Measurements from ENCODE around the gene OSM.

DNA sequence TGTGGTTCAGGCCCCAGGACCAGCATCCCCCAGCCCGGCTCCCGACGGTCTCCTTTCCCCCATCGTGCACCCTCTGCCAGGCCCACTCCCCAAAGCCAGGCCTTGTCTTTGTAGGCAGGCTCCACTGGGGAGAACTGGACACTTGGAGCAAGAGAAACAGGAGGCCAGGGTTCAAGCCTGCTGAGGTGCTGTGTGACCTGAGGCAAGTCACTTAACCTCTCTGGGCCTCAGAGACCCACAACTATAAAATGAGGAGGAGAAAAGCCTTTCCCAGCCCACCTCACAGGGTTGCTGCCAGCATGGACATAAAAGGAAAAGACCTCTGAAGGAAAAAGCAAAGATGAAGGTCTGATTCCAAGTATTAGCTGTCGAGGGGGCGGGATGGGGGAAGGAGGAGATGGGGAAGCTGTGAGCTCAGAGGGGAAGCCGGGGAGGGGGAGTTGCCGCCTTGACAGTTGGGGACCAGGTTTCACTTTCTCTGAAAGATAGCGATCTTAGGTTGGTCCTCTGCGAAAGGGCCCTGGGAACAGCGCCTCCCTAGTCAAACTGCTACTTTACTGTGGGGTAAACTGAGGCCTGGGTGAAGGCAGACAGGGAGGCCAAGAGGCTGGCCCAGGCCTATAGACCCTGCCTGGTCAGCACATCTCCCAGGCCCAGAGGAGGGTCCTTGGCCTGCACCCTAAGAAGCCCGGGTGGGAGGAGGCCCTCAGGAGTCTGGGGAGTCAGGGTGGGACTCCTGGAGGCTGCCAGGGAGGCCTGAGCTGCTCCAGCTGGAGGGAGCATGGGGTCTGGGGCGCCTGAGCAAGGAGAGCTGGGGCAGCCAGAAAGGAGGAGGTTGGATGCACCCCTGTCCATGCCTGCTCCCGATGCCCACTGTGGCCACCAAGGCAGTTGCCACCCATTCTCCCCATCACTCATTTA, 991 bp upstream of the OSM start:
- TF ChIP-seq, protein P1, sequence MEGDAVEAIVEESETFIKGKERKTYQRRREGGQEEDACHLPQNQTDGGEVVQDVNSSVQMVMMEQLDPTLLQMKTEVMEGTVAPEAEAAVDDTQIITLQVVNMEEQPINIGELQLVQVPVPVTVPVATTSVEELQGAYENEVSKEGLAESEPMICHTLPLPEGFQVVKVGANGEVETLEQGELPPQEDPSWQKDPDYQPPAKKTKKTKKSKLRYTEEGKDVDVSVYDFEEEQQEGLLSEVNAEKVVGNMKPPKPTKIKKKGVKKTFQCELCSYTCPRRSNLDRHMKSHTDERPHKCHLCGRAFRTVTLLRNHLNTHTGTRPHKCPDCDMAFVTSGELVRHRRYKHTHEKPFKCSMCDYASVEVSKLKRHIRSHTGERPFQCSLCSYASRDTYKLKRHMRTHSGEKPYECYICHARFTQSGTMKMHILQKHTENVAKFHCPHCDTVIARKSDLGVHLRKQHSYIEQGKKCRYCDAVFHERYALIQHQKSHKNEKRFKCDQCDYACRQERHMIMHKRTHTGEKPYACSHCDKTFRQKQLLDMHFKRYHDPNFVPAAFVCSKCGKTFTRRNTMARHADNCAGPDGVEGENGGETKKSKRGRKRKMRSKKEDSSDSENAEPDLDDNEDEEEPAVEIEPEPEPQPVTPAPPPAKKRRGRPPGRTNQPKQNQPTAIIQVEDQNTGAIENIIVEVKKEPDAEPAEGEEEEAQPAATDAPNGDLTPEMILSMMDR (IDR thresholded peaks at IDR 0.05; ENCODE audit: poor library complexity) = no peak
- no peak for TF ChIP-seq EZH2 (IDR thresholded peaks at IDR 0.05; ENCODE audit: borderline replicate concordance)

All from hepatocyte (in vitro differentiated cells).